Measurements from ENCODE around the gene C1QTNF2. TPM values are rescaled to one million over a fixed set of nuclear protein-coding genes. Genes with fewer than 3 reads are reported as not detected.

C1QTNF2 gene

DNA sequence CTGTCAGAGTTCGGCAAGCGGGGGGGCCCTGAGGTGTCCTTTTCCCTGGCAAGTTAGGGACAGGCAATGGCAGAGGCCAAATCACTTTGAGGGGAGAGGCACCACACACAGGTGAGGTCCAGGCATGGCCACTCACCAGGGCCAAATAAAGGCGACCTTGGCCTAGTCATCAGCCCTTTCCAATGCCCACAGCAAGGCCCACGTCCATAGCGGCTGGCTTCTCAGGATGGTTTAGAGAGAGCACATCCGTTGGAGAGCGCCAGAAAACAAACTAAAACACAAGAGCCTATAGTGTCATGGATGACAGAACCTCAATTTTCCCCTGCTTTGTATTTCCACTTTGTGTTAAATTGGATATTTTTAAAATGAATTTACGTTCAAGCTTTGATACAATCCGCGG, 65.1 kb downstream of the C1QTNF2 start:
- no peaks in the 10 kb centered on the region for H3K27me3 ChIP-seq (ENCODE audit: insufficient read depth, low read length, poor library complexity)
- H3K23ac ChIP-seq (ENCODE audit: low read length): no peak overlapping the region
- peaks cover 12% of the 10 kb centered on the region for H3K79me2 ChIP-seq (ENCODE audit: control insufficient read depth, insufficient read depth, low read length)
- no CpG with 5 or more reads among the region's 10 CpGs for WGBS (ENCODE audit: extremely low coverage, insufficient coverage, low lambda C conversion rate)
- no peak overlapping the region for H3K56ac ChIP-seq (ENCODE audit: low read length)
- H2BK5ac ChIP-seq (ENCODE audit: low read length): no peak overlapping the region
- no peak overlapping the region for H2AK5ac ChIP-seq (ENCODE audit: low read length)
- no peak overlapping the region for H3K27ac ChIP-seq (ENCODE audit: low read depth, low read length)
- no peak overlapping the region for H3K4me2 ChIP-seq (ENCODE audit: low read length)
- H3K18ac ChIP-seq (ENCODE audit: low read length): no peak overlapping the region
- no peak overlapping the region for H2BK15ac ChIP-seq (replicated peaks; ENCODE audit: low read depth)
- no peak overlapping the region for H3K9ac ChIP-seq (ENCODE audit: low read length)
- H3K36me3 ChIP-seq (ENCODE audit: control insufficient read depth, insufficient read depth, low read length): no peaks in the 10 kb centered on the region
- no peak overlapping the region for H3K4ac ChIP-seq (ENCODE audit: low read depth, low read length)
- no peak overlapping the region for H4K8ac ChIP-seq (ENCODE audit: low read depth, low read length)
- no peak overlapping the region for H2BK120ac ChIP-seq (ENCODE audit: low read depth, low read length)
- no peak for DNase-seq
- H3K4me1 ChIP-seq (ENCODE audit: control insufficient read depth, low read depth, low read length): no peaks in the 10 kb centered on the region
- H3K4me3 ChIP-seq (ENCODE audit: low read length): no peak overlapping the region
- H4K5ac ChIP-seq (ENCODE audit: low read length): no peak overlapping the region
- peaks cover 22% of the 10 kb centered on the region for H3K79me1 ChIP-seq (ENCODE audit: low read length)

DNA sequence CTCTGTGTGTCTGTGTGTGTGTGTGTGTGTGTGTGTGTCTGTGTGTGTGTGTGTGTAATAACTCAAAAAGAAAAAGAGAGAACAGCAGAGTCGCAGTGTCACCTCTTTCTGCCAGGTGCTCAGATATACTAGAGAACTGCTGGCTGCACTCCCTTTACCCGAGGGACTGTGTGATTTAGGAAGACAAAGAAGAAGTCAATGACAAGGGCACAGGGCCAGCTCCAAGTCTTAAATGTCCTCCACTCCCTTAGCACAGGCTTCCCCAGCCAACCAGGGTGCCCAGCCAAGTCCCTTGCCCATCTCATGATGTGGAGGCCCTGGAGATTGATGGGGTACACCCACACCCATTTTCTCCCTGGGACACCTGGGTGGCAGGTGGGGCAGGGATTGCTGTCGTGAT, 66.7 kb downstream of the C1QTNF2 start:
- Histone ChIP-seq H3K36me3 (ENCODE audit: control insufficient read depth, insufficient read depth, low read length) (no peaks in the 10 kb centered on the region), H2AK5ac (ENCODE audit: low read length) (no peak overlapping the region), H3K18ac (ENCODE audit: low read length) (no peak overlapping the region)

GRCh38 chr5:160298189-160298588, 72.2 kb downstream of the C1QTNF2 start:
- no peak overlapping the region for H2BK5ac ChIP-seq (ENCODE audit: low read length)
- H3K4me2 ChIP-seq (ENCODE audit: low read length): no peak overlapping the region
- no peak for DNase-seq
- no peaks in the 10 kb centered on the region for H3K27me3 ChIP-seq (ENCODE audit: insufficient read depth, low read length, poor library complexity)
- no peak overlapping the region for H3K56ac ChIP-seq (ENCODE audit: low read length)
- H4K8ac ChIP-seq (ENCODE audit: low read depth, low read length): no peak overlapping the region
- H3K79me1 ChIP-seq (ENCODE audit: low read length): peaks cover 13% of the 10 kb centered on the region
- no peak overlapping the region for H3K9ac ChIP-seq (ENCODE audit: low read length)
- no peak overlapping the region for H3K4ac ChIP-seq (ENCODE audit: low read depth, low read length)
- no CpG with 5 or more reads among the region's 10 CpGs for WGBS (ENCODE audit: extremely low coverage, insufficient coverage, low lambda C conversion rate)
- no peak overlapping the region for H3K18ac ChIP-seq (ENCODE audit: low read length)
- H4K5ac ChIP-seq (ENCODE audit: low read length): no peak overlapping the region
- H2BK120ac ChIP-seq (ENCODE audit: low read depth, low read length): no peak overlapping the region
- H3K79me2 ChIP-seq (ENCODE audit: control insufficient read depth, insufficient read depth, low read length): peaks cover 11% of the 10 kb centered on the region
- H2AK5ac ChIP-seq (ENCODE audit: low read length): no peak overlapping the region
- no peak overlapping the region for H3K27ac ChIP-seq (ENCODE audit: low read depth, low read length)
- H3K4me3 ChIP-seq (ENCODE audit: low read length): no peak overlapping the region
- H3K4me1 ChIP-seq (ENCODE audit: control insufficient read depth, low read depth, low read length): peaks cover 11% of the 10 kb centered on the region
- no peak overlapping the region for H3K23ac ChIP-seq (ENCODE audit: low read length)
- H2BK15ac ChIP-seq (replicated peaks; ENCODE audit: low read depth): no peak overlapping the region
- H3K36me3 ChIP-seq (ENCODE audit: control insufficient read depth, insufficient read depth, low read length): no peaks in the 10 kb centered on the region

More for the DNA sequence above, 66.7 kb downstream of the C1QTNF2 start:
- Histone ChIP-seq H3K79me2 (ENCODE audit: control insufficient read depth, insufficient read depth, low read length) (peaks cover 2% of the 10 kb centered on the region), H3K56ac (ENCODE audit: low read length) (no peak overlapping the region), H2BK5ac (ENCODE audit: low read length) (no peak overlapping the region), H4K8ac (ENCODE audit: low read depth, low read length) (no peak overlapping the region), H3K23ac (ENCODE audit: low read length) (no peak overlapping the region), H3K79me1 (ENCODE audit: low read length) (peaks cover 18% of the 10 kb centered on the region), H2BK120ac (ENCODE audit: low read depth, low read length) (no peak overlapping the region), H3K4me3 (ENCODE audit: low read length) (no peak overlapping the region), H3K4me1 (ENCODE audit: control insufficient read depth, low read depth, low read length) (no peaks in the 10 kb centered on the region), H3K27me3 (ENCODE audit: insufficient read depth, low read length, poor library complexity) (no peaks in the 10 kb centered on the region), H3K4ac (ENCODE audit: low read depth, low read length) (no peak overlapping the region), H2BK15ac (replicated peaks; ENCODE audit: low read depth) (no peak overlapping the region), H3K27ac (ENCODE audit: low read depth, low read length) (no peak overlapping the region), H3K9ac (ENCODE audit: low read length) (no peak overlapping the region), H3K4me2 (ENCODE audit: low read length) (no peak overlapping the region), H4K5ac (ENCODE audit: low read length) (no peak overlapping the region)
- WGBS (ENCODE audit: extremely low coverage, insufficient coverage, low lambda C conversion rate): no CpG with 5 or more reads among the region's 3 CpGs
- DNase-seq: no peak

DNA sequence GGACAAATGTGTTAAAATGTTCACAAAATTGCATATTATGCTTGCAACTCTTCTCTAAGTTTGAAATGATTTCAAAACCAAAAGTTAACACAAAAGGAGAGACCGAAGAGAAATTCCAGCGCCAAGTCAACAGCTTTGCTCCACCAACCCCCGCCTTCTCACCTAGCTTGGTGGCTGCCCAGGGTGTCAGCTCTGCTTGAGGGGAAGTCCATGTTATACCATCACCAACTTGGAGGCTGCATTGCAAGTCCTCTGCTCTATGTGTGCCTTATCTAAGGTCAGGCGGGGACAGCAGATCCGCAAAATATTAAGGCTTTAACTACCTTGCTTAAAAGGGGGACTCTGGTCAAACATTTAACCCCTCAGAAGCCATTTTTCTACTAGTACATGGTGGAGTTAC, 72.7 kb downstream of the C1QTNF2 start:
- Histone ChIP-seq H3K27me3 (ENCODE audit: insufficient read depth, low read length, poor library complexity) (no peaks in the 10 kb centered on the region), H3K4me1 (ENCODE audit: control insufficient read depth, low read depth, low read length) (peaks cover 11% of the 10 kb centered on the region), H3K27ac (ENCODE audit: low read depth, low read length) (no peak overlapping the region), H2BK15ac (replicated peaks; ENCODE audit: low read depth) (no peak overlapping the region), H3K4me2 (ENCODE audit: low read length) (no peak overlapping the region), H4K5ac (ENCODE audit: low read length) (no peak overlapping the region), H3K18ac (ENCODE audit: low read length) (no peak overlapping the region), H3K4me3 (ENCODE audit: low read length) (no peak overlapping the region), H4K8ac (ENCODE audit: low read depth, low read length) (no peak overlapping the region), H2BK5ac (ENCODE audit: low read length) (no peak overlapping the region), H3K4ac (ENCODE audit: low read depth, low read length) (no peak overlapping the region), H2BK120ac (ENCODE audit: low read depth, low read length) (no peak overlapping the region), H3K56ac (ENCODE audit: low read length) (no peak overlapping the region), H3K23ac (ENCODE audit: low read length) (no peak overlapping the region), H3K36me3 (ENCODE audit: control insufficient read depth, insufficient read depth, low read length) (no peaks in the 10 kb centered on the region), H2AK5ac (ENCODE audit: low read length) (no peak overlapping the region), H3K79me2 (ENCODE audit: control insufficient read depth, insufficient read depth, low read length) (peaks cover 11% of the 10 kb centered on the region), H3K79me1 (ENCODE audit: low read length) (peaks cover 13% of the 10 kb centered on the region), H3K9ac (ENCODE audit: low read length) (no peak overlapping the region)
- no CpG with 5 or more reads among the region's 5 CpGs for WGBS (ENCODE audit: extremely low coverage, insufficient coverage, low lambda C conversion rate)
- peak; percentile 27 for DNase-seq

Small RNA genes lying within 50 kb of the gene (small RNA-seq; reads per million reads assigned to genes)
- not detected for gene AC112191.3 (ENCODE audit: insufficient read depth)
